Activated CD8-positive, alpha-beta memory T cell treated with anti-CD3 and anti-CD28 coated beads, Interleukin-2, amount 50 U/mL, for 4 hours (primary cell): ENCODE data around the gene ATAD3B.
A peak's percentile ranks its signal among the peaks of the same experiment; 100 is the strongest.
"Not testable (repeated sequence)": the region's sequence is repeated elsewhere in the genome, so short reads cannot be mapped to it uniquely, and the experiment has no call there.

Experiments used
- DNase-seq: peaks from one replicate; pipeline ENCODE4 v3.0.0-alpha.2; 2020

Gene ATAD3B

DNA sequence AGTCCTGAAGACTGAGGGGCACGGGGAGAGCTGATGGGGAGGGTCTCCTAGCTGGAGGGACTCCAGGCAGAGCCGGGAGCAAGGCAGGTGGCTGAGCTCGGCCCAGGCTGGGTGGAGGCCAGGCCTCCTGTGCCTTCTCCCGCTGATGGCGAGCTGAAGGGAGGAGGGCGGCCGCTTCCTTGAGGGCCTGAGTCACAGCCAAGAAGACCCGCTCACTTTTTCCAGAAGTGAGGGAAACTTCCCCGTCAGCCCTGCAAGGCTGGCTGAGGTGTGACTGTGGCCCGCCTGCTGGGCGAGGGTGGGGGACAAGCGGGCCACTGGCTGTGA lies 37.8 kb upstream of the ATAD3B start:
- DNase-seq: peak; percentile 56

DNA sequence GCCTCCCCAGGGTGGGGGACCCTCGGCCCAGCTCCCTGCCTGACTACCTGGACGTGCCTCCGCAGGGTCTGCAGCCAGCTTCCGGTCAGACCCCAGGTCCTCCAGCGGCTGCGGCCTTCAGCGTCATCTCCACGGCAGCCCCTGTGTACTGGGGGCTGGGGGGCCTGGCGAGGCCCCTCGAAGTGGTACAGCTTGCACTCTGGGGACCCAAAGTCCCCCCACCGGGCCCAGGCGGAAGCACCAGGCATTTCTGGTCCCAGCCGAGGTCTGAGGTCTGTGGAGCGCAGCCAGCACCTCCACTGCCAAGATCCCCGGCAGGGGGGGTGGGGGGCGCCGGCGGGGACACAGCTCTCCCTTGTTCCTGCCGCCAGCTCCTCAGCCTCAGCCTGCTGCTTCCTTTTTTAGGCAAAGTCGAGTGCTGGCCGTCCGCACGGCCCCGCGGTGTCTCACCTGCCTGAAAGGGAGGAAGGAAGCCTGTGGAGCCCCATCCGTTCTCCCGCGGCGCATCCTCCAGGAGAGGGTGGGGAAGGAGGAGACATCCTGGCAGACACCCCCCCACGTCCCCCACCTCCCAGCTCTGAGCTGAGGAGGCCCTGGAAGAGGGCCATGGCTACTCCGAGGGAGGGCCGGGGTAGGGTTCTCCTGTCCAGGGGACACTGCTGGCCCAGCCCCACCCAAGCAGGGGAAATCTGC lies 37.3 kb upstream of the ATAD3B start:
- no peak for DNase-seq

DNA sequence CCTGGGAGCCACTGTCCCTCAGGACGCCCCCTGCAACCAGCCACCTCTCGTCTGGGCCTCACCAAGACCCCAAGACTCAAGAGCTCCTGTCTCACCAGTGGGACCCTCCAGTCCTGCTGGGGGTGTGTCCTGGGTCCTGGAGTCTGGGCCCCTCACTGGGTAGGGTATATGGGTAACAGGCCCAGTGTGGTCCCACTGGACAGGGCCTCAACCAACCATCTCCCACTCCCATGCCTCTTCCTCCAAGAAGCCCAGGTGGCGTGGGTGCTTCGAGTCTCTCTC lies 36.8 kb upstream of the ATAD3B start:
- DNase-seq: no peak

DNA sequence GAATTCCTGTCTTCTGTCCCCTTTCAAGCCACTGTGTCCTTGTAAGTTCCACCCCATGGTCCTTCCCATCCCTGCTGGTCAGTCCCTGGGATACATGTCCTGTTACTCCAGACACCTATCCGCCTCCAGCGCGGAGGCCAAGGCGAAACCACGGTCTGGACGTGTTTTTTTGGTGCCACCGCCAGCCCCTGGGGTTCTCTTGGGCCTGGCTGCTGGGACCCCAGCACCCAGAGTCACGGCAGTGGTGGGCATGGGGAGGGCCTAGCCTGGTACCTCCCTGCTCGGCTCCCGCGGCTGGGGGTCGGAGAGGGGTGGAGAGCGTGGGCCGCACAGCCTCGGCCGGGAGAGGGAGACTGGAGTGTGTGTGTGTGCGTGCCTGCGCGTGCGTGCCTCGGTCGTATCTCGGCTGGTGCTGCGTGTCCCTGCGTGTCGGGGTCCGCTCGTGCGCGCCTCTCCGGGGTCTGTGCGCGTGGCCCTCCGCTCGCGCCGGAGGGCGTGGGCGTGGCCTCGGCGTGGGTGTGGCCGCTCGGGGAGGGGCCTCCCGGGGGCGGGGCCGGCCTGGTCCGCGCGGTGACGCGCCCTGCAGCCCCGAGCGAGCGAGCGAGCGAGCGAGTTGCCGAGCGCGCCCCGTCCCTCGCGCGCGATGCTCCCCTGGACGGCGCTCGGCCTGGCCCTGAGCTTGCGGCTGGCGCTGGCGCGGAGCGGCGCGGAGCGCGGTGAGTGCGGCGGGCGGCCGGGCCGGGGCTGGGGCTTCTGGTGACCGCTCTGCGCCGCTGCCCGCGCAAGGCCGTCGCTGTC lies 36.3 kb upstream of the ATAD3B start, which contains the start of gene VWA1:
TSS of gene VWA1 (plus strand) at position 585 of the 798 bp plus-strand sequence. CDS start at position 644, 59 bp downstream.
- peak; percentile 72 for DNase-seq

DNA sequence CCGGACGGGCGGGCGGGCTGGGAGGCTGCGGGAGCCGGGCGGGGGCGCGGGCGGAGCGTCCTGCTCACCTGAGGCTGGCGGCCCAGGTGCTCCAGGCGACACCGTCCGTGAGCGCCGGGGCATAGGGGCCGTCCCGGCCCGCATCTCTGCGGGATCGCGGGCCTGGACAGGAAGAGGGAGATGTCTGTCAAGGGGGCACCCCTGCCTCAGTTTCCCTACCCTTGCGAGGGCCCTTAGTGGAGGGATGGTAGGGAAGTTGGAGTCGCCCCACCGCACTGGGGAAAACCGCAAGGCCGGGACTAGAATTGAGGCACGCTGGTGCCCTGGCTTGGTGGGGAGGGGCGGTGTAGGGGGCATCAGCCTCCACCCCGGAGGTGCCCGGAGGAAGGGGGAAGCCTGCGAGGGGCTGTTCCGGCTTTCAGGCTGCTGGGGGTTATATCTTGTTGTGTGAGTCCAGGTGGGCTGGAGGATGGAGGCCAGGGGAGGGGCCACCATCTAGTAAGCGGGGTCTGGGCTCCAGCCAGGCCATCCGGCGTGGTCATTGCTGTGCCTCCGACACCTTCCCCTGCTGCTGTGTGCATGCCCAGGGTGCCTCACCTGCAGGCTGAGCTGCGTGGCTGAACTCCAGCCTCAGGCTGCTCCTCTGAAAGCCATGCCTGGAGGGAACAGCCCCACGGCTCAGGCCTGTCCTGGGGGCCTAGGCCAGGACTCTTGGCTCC lies 35.5 kb upstream of the ATAD3B start:
- DNase-seq: no peak

DNA sequence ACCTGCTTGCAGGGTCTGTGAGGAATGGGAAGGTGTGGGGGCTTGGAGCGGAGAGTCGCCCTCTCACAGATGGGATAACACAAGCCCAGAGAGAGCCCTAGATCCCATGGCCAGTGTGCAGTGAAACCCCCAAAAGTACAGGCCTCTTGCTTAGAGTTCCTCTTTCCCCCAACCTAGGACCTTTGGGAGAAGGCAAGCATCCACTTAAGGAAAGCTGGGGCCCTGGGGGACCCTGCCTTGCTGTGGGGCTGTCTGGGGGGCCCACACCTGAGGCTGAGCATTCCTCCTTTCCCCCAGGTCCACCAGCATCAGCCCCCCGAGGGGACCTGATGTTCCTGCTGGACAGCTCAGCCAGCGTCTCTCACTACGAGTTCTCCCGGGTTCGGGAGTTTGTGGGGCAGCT lies 34.9 kb upstream of the ATAD3B start:
- DNase-seq: no peak

DNA sequence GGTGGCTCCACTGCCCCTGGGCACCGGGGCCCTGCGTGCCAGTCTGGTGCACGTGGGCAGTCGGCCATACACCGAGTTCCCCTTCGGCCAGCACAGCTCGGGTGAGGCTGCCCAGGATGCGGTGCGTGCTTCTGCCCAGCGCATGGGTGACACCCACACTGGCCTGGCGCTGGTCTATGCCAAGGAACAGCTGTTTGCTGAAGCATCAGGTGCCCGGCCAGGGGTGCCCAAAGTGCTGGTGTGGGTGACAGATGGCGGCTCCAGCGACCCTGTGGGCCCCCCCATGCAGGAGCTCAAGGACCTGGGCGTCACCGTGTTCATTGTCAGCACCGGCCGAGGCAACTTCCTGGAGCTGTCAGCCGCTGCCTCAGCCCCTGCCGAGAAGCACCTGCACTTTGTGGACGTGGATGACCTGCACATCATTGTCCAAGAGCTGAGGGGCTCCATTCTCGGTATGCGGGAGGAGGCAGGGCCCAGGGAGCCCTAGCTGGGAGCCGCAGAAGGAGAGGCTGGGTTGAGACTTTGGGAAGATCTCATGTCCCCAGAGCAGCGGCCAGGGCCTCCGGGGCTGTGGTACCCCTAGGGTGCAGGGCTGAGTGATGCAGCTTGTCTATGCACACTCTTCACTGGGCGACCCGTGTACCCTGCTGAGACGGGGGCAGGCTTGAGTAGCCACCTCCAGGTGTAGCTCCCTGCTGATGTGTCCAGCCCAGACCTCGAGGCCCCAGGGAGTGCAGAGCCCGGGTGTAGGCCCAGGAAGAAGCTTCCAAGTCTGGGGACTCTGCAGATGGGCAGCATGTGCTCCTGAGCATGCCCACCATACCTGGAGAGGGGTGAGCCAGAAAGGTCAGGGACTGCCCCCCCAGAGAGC lies 34.3 kb upstream of the ATAD3B start:
- DNase-seq: no peak

DNA sequence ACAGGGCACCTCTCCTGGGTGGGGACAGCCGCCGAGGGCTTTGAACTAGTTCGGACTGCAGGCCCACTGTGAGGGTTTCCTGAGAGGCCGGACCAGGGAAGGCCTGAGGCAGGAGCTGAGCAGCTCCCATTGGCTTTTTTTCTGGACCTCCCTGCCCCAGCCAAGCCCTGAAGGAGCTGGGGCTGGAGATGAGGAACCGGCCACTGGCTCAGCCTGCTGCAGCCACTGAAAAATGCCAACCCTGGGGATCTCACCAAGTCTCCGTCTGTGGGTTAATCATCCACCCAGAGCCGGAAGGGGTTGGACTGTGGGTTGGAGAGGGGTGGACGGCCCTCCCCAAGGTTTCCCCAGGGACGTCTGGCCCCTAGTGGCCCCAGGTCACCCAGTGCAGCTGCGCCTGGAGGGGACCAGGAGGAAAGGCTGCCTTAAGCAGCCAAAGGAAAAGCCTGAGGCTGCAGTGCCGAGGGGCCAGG lies 33.6 kb upstream of the ATAD3B start:
- DNase-seq: no peak

DNA sequence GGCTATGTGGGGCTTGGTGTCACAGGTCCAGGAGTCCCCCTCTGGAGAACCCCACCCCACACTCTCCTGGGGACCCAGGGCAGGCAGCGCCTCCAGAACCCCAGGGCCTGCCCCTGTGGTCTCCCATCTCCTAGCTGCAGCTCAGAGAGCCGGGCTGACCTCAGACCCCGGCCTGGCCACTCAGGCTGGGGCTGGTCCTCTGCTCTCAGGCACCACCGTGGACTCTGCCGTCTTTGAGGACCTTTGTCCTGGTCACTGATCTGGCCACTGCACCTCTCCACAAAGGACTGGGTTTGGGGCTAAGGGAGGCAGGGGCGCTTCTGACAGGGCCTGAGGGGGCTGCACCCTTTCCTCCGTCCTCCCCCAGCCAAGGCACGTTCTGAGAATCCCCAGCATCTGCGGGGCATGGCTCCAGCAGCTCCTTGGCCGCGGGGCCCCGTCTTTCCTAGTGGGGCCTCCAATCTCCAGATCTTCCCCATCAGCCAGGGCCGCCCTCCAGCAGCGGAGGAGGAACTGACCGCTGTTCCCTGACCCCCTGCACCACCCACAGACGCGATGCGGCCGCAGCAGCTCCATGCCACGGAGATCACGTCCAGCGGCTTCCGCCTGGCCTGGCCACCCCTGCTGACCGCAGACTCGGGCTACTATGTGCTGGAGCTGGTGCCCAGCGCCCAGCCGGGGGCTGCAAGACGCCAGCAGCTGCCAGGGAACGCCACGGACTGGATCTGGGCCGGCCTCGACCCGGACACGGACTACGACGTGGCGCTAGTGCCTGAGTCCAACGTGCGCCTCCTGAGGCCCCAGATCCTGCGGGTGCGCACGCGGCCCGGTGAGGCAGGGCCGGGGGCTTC lies 32.8 kb upstream of the ATAD3B start:
- DNase-seq: no peak

DNA sequence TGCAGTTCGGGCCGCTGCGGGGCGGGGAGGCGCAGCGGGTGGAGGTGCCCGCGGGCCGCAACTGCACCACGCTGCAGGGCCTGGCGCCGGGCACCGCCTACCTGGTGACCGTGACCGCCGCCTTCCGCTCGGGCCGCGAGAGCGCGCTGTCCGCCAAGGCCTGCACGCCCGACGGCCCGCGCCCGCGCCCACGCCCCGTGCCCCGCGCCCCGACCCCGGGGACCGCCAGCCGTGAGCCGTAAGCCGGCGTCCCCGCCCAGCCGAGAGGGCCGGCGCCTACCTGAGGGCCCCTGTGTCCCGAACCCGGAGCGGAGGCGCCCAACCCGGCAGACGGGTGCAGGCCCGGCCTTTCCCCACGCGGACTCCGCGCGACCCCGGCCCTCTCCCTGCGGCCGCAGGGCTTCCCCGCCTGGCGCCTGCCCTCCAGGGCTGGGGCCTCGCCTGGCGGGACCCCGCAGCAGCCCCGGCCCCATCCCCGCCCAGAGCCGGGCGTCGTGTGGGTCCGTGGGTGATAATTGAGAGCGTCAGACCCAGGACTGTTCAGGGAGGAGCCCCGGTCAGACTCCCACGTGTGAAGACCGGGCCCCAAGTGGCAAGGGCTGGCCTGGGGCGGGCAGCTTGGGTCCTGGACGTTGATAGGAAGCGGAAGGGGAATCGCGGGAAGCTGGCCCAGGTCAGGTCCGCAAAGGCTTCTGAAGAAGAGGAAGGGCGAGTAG lies 31.9 kb upstream of the ATAD3B start:
- no peak for DNase-seq

DNA sequence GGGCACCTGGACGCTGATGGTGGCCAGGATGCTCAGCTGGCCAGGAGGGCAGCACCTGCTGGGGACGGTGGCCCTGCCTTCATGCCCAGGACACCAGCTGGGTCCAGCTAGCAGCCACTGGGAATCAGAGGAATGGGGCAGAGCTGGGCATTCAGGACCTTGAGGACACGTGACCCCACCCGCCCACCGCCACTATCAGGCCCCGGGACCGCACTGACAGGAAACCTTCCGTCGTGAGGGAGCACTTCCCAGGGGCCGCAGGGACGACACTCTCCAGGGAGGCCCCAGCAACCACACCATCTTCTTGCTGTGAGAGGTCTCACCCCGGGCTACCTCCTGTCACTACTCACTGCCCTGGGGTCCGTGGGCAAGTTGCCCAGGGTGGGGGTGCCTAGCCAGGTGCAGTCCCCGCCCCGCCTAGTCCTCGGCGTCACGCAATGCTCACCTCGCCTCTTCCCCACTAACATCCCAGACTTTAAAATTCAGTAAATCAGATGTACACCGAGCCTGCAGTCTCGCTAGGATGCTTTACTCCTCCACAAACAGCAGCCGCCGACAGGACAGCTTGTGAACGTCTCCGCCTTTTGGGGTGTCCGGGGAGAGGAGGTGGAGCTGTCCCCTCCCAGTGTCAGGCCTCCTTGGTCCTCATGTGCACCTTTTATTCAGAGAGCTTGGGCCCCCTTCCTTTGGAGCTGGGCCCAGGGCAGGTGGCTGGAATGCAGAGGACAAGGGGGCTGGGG lies 31.1 kb upstream of the ATAD3B start:
- DNase-seq: no peak

DNA sequence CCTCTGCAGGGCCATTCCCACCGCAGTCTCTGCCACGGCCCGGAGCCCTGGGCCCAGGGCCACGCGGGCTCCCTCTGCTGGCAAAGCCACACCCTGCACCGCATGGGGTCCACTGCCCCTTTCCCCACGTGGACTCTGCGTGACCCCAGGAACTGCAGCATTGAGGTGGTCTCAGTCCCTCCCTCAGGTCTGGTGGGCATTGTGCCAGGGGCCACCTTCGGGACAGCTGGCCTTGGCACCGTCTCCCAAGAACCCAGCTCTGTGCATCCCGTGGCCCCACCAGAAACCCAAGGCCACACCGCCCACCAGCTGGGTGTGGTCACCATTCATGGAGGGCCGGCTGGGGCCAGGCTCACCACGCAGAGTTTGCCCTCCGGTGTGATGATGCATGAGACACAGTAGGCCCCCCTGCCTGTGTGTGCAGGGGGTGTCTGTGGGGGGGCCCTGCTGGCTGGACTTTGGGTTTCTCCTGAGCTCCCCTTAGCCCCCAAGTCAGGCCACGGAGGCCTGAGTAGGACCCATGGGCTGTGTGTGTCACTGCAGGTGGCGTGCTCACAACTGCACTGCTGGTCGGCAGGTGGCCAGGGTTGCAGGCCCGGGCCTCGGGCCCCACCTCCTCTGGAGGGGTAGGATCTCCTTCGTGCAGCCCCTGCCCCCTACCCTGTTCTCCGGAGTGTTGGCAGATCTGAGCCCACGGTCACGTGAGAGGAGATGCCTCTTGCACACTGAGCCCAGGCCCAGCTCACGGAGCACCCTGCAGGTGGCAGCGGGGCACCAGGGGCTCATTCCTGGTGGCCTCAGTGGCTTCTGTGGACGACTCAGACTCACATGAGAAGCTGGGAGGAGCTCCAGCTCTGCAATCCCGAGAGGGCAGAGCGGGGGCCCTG lies 30.3 kb upstream of the ATAD3B start:
- DNase-seq: peak; percentile 67

DNA sequence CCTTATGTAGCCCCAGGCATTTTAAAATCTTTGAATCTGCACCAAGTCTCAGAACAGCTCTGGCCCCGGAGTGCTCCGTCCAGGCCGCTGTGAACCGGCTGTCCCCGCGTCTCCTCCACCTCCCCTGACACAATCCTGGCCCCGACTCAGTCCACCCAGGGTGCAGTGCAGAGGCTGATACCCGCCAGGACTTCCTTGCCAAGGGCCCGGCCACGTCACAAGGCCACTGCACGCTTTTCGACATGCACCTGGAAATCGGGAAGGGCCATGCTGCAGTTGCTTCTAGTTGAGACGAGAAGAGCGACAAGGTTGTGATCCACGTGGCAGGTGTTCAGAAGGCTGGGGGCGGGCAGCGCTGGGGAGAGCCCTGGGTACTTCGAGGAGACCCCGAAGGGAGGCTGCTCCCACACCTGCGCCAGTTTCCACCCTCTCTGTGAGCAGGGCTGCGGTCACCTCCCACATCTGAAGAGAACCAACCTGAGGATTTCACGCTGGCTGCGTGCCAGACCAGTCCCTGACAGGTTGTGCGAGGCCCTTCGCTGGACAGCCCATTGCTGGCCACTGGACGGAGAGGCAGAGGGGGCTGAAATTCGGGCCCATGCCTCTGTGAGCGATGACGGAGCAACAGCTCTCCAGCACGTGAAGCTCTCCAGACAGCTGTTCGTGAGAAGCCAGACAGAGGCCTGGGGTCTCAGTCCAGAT lies 29.3 kb upstream of the ATAD3B start:
- DNase-seq: no peak

DNA sequence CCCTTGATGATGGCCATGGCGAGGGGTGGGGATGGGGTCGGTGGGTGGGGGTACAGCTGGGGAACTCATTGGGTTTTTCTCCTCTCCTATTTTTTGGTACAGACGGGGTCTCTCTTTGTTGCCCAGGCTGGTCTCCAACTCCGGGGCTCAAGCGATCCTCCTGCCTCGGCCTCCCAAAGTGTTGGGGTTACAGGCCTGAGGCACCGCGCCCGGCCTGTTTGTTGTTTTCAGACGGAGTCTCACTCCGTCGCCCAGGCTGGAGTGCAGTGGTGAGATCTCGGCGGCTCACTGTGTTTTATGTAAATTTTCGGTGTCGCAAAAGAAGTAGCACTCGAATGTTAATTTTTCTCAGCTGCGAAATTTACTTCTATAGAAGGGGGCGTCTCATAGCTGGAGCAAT lies 24.9 kb upstream of the ATAD3B start:
- not testable (repeated sequence) for DNase-seq

DNA sequence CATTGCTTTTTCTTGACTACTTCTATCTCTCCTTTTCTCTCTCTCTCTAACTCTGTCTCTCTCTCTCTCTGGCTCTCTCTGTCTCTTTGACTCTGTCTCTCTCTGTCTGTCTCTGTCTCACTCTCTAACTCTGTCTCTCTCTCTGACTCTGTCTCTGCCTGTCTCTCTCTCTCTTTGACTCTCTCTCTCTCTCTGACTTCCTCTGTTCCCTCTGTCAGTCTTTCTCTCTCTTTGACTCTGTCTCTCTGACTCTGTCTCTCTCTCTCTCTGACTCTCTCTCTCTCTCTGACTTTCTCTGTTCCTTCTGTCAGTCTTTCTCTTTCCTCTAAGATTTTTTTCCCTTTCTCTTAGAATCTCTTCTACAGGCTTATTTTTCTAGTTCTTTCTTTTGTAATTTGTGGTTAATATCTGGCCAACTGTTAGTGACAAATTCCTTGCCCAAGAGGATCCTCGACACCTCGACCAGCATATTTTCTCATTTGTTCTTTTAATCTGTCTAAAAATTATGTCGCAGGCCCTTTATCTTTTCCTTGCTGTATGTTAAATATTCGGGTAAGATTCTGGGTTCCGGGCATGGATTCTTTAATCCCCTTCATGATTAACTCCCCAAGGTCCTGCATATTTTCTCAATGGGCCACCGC lies 22.3 kb upstream of the ATAD3B start, which contains the start of gene ATAD3C:
TSS of gene ATAD3C (plus strand) at position 591 of the 641 bp plus-strand sequence. CDS start 995 bp downstream, outside the sequence.
- DNase-seq: no peak

DNA sequence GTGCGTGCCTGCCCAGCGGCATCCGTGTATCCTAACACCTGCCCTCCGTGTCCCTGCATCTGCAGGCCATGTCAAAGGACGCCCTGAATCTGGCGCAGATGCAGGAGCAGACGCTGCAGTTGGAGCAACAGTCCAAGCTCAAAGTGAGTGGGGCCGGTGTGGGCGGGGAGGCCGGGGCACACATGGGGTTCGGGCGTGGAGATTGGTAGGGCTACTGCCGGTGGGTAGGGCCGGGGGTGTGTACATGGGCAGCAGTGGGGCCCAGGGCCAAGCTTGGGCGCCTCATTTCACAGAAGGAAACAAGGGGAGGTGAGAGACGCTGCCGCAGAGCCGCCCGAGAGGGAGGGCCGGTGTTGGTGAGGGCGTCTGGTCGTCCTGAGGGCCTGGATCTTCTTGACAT lies 20.9 kb upstream of the ATAD3B start:
- DNase-seq: not testable (repeated sequence)

DNA sequence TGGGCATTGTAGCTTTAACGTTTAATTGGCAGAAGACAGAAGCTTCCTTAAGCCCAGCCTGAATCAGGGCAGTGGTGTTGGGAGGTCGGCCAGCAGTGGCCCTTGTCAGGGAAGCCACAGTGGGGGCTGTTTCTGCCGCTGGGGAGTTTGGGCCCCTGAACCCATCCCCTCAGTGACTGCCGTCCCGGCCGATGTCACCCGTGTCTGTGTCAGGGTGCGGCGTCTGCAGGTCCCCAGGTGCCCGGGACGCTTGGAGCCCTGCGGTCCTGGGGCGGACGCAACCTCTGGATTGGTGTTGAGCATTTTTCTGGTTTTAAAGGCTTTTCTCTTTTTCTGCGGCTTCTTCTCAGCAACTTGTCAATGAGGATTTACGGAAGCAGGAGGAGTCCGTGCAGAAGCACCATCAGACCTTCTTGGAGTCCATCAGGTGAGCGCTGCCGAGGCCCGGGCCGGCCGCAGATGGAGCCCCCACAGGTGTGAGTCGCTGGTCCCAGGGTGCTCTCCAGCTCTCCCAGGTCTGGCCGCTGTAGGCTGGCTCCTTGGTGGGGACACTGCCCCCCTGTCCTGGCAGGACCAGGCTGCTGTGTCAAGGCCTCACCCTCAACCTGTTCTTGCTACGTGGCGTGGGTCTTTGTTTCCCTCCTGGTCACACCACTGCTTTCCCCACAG lies 19.7 kb upstream of the ATAD3B start:
- DNase-seq: no peak

DNA sequence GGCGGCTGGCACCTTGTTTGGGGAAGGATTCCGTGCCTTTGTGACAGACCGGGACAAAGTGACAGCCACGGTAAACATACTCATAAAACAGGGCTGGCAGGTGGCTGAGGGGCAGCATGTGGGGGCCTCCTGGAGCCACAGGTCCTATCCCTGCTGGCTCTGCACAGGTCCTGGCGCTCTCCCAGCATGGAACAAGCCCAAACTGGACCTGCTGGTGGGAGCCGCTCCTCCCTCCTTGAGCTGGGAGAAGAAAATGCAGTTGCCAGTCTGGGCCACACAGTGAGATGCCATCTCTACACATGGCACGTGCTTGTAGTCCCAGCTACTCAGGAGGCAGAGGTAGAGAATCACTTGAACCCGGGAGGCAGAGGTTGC lies 19.2 kb upstream of the ATAD3B start:
- DNase-seq: not testable (repeated sequence)
